ENCODE measurements around the gene MAT1A.

- TF ChIP-seq CTCF (conservative IDR thresholded peaks at IDR 0.05; ENCODE audit: low read depth in 2 of 2) (peak; percentile 88 to 89), POLR2AphosphoS5 (IDR thresholded peaks at IDR 0.05; ENCODE audit: low read depth) (no peak), EZH2 (IDR thresholded peaks at IDR 0.05; ENCODE audit: low read depth, unreplicated experiment) (no peak), REST (IDR thresholded peaks at IDR 0.05; ENCODE audit: unreplicated experiment) (no peak), CREB1 (CRISPR knock-in tag; IDR thresholded peaks at IDR 0.05; ENCODE audit: low read depth) (no peak), EZH2phosphoT487 (IDR thresholded peaks at IDR 0.05; ENCODE audit: unreplicated experiment) (no peak), ZNF114 (CRISPR knock-in tag; IDR thresholded peaks at IDR 0.05) (no peak), ZNF331 (CRISPR knock-in tag; IDR thresholded peaks at IDR 0.05; ENCODE audit: low read depth) (no peak), JUNB (IDR thresholded peaks at IDR 0.05; ENCODE audit: unreplicated experiment) (no peak), NANOG (IDR thresholded peaks at IDR 0.05; ENCODE audit: borderline replicate concordance) (no peak)
Measured at GRCh38 chr10:80260295-80261243, 28.9 kb downstream of the MAT1A start.
